Activated CD4-positive, alpha-beta memory T cell treated with anti-CD3 and anti-CD28 coated beads for 36 hours (primary cell): ENCODE data around the gene MS4A5. TPM values are rescaled to one million over a fixed set of nuclear protein-coding genes. Genes with fewer than 3 reads are reported as not detected.

Experiments
- CTCF ChIA-PET: fragments of 350-600 bp; sonication (Branson Sonifier 250); formaldehyde crosslinking; loops from one replicate; lab custom pipeline; 2021; ENCODE audit warnings: antibody characterized with exemption, inconsistent platforms; lab: Charles Lee
- POLR2A ChIA-PET: fragments of 350-600 bp; sonication (Branson Sonifier 250); formaldehyde crosslinking; loops from one replicate; lab custom pipeline; 2021; ENCODE audit warnings: antibody characterized with exemption; lab: Charles Lee
- DNase-seq: peaks from one replicate; pipeline ENCODE4 v3.0.0-alpha.2; 2020
- H3K27ac Mint-ChIP-seq: one replicate; pipeline ENCODE4 v1.8.0; 2021; ENCODE audit warnings: mixed read lengths
- H3K27me3 Mint-ChIP-seq: one replicate; pipeline ENCODE4 v1.8.0; 2021; ENCODE audit warnings: mixed read lengths
- H3K36me3 Mint-ChIP-seq: one replicate; pipeline ENCODE4 v1.8.0; 2021; ENCODE audit warnings: mixed read lengths
- H3K4me1 Mint-ChIP-seq: one replicate; pipeline ENCODE4 v1.8.0; 2021; ENCODE audit warnings: low read depth, mixed read lengths
- H3K4me3 Mint-ChIP-seq: one replicate; pipeline ENCODE4 v1.8.0; 2021; ENCODE audit warnings: mild to moderate bottlenecking, mixed read lengths
- H3K9me3 Mint-ChIP-seq: one replicate; pipeline ENCODE4 v1.8.0; 2021; ENCODE audit warnings: mixed read lengths
- intact Hi-C: fragments of 100-400 bp; cut with micrococcal nuclease; formaldehyde crosslinking; loops from one replicate; pipeline ENCODE4 v1.15.1; 2023
- total RNA-seq, 2 experiments: library from RNA; stranded (reverse); gene quantifications; one replicate each; pipeline ENCODE4 v1.2.3, GENCODE V29; 2021

MS4A5 gene
- total RNA-seq, 2 experiments from 2014 or later, result not detected

GRCh38 chr11:60493454-60493853, 64.1 kb downstream of the MS4A5 start:
- no peak overlapping the region for H3K4me3 Mint-ChIP-seq
- H3K9me3 Mint-ChIP-seq, result no peaks in the 10 kb centered on the region
- no peak for DNase-seq
- H3K4me1 Mint-ChIP-seq, result no peaks in the 10 kb centered on the region
- H3K27me3 Mint-ChIP-seq, result peaks cover 8% of the 10 kb centered on the region
- H3K27ac Mint-ChIP-seq, result no peak overlapping the region
- POLR2A ChIA-PET, result no interaction called here
- H3K36me3 Mint-ChIP-seq, result no peaks in the 10 kb centered on the region
- CTCF ChIA-PET, result interaction anchor here (1.0 kb wide), 1 partner anchor 130 kb away, joined by 3 read pairs; no protein-coding TSS in a partner anchor
- intact Hi-C loops, result no loop called here

Other genes with a start within 250 kb of the MS4A5 start
- gene MS4A6A, start 246.5 kb upstream of the MS4A5 start, total RNA-seq, result not detected
- gene MS4A4E, start 186.4 kb upstream of the MS4A5 start, total RNA-seq, result not detected
- gene MS4A4A, start 148.9 kb upstream of the MS4A5 start, total RNA-seq, result not detected
- gene MS4A6E, start 102.3 kb upstream of the MS4A5 start, total RNA-seq, result not detected
- not detected for gene MS4A7, start 51.0 kb upstream of the MS4A5 start, total RNA-seq
- gene MS4A14, start 33.1 kb upstream of the MS4A5 start, total RNA-seq, result not detected
- gene MS4A1, start 26.3 kb downstream of the MS4A5 start, total RNA-seq, result not detected
- not detected for gene MS4A12, start 63.2 kb downstream of the MS4A5 start, total RNA-seq
- not detected for gene MS4A13, start 85.8 kb downstream of the MS4A5 start, total RNA-seq